Ovary (tissue), 9 donors: ENCODE measurements around the gene FILIP1L. TPM values are rescaled to one million over a fixed set of nuclear protein-coding genes. Genes with fewer than 3 reads are reported as not detected.

Experiments
- DNase-seq, 5 donors: peaks; one replicate each; pipeline ENCODE4 v3.0.0-alpha.2; 2019 to 2020
- H3K27ac ChIP-seq, 2 donors: fragments of 200-600 bp; one replicate each; pipeline versions ENCODE4 v1.5.1 to v1.8.0; 2019 to 2022
- H3K27me3 ChIP-seq: fragments of 200-600 bp; one replicate; pipeline ENCODE4 v1.8.0; 2022
- H3K36me3 ChIP-seq: fragments of 200-600 bp; sonication (generic); one replicate; pipeline ENCODE4 v1.5.1; 2019
- H3K4me1 ChIP-seq: one replicate; pipeline ENCODE4 v1.8.1; 2013; ENCODE audit warnings: mild to moderate bottlenecking, moderate library complexity; ENCODE audit not compliant: insufficient read depth
- H3K4me3 ChIP-seq: fragments of 200-600 bp; sonication (generic); one replicate; pipeline ENCODE4 v1.5.1; 2017
- H3K9me3 ChIP-seq, 2 donors: fragments of 200-600 bp in 1 of 2; sonication (generic) in 1 of 2; one replicate each; pipeline versions ENCODE4 v1.5.1 to v1.8.1; 2013 to 2019; ENCODE audit warnings: mild to moderate bottlenecking in 1 of 2, moderate library complexity in 1 of 2
- CTCF ChIP-seq, 3 donors: fragments of 450-650 bp in 2 of 3; fragments of 200-600 bp in 1 of 3; IDR thresholded peaks; one replicate each; pipeline versions ENCODE4 v1.5.1 to v1.8.0; 2016 to 2022; ENCODE audit warnings: antibody characterized with exemption in 3 of 3, mild to moderate bottlenecking in 1 of 3
- EP300 ChIP-seq: sonication (generic); formaldehyde crosslinking; IDR thresholded peaks from one replicate; pipeline ENCODE4 v1.6.1; 2017; ENCODE audit warnings: antibody characterized with exemption
- POLR2A ChIP-seq: fragments of 450-650 bp; IDR thresholded peaks from one replicate; pipeline ENCODE4 v1.6.1; 2017; ENCODE audit warnings: antibody characterized with exemption, mild to moderate bottlenecking, moderate library complexity
- WGBS, 3 donors: extraction: QIAGEN DNeasy Blood & Tissue Kit in 1 of 3; methylation state at CpG; one replicate each; pipeline versions ENCODE4 v1.1.5 to v1.1.7; 2013 to 2017; 5-methylcytosine and 5-hydroxymethylcytosine counted together
- intact Hi-C, 4 donors: fragments of 100-400 bp; cut with DNase I; formaldehyde crosslinking; loops; one replicate each; pipeline versions ENCODE4 v1.11.0 to v1.15.1; 2022 to 2023
- polyA plus RNA-seq, 2 donors: library from polyadenylated mRNA; stranded (reverse); fragments of 200-250 nt in 1 of 2; fragments of 350-450 nt in 1 of 2; fragmentation: Illumina TruSeq in 1 of 2; extraction: RNeasy Lipid Tissue Mini Kit (QIAGEN cat#74804) in 1 of 2; gene quantifications; one replicate each; pipeline ENCODE4 v1.2.3, GENCODE V29; 2013 to 2014
- total RNA-seq, 7 donors: library from RNA; depleted of rRNA in 2 of 7; stranded (reverse); fragments of >200 nt in 2 of 7; fragmentation: NEBNext Ultra II Directional in 3 of 7; extraction: Animal tissue kit (Norgen Biotek cat#: 25700) in 3 of 7; gene quantifications; one replicate each; pipeline versions ENCODE4 v1.1.0 to v1.2.4, GENCODE V29; 2016 to 2023
- donor health status: DM: no; HTN: no; CAD: no; lungs with moderate emphysema.
- donor health status: DM: no; HTN: no; CAD: no.
- donor health status: Bipolar disorder and iron deficiency.
- donor health status: DM: yes; HTN: yes; CAD: no.
- donor health status: DM: no; HTN: no; CAD: no.
- donor health status: DM: yes; HTN: yes; CAD: no.

The FILIP1L gene
- total and polyA plus RNA-seq, 9 donors = 23.7 to 174 (median 110) TPM

GRCh38 chr3:100104442-100104798 is 9.9 kb downstream of the FILIP1L start:
- WGBS, 3 donors = 62 to 81% (median 71%) methylated on average over 2 of the region's 2 CpGs
- H3K4me1 ChIP-seq = peaks cover 17% of the 10 kb centered on the region

GRCh38 chr3:100103558-100104441 is 10.5 kb downstream of the FILIP1L start:
- no peak overlapping the region for H3K4me3 ChIP-seq
- H3K36me3 ChIP-seq = no peaks in the 10 kb centered on the region
- H3K27me3 ChIP-seq = no peaks in the 10 kb centered on the region
- no peak overlapping the region for H3K27ac ChIP-seq
- intact Hi-C loops = no loop called here
- TF ChIP-seq CTCF (IDR thresholded peaks at IDR 0.05) = no peak
- no peak for TF ChIP-seq POLR2A
- no peak for TF ChIP-seq EP300
- WGBS, 3 donors = 36 to 65% (median 47%) methylated on average over 4 of the region's 4 CpGs
- H3K9me3 ChIP-seq = no peaks in the 10 kb centered on the region
- DNase-seq = no peak
- H3K4me1 ChIP-seq = peaks cover 17% of the 10 kb centered on the region

More at GRCh38 chr3:100104442-100104798, 9.9 kb downstream of the FILIP1L start:
- intact Hi-C loops = no loop called here
- TF ChIP-seq CTCF (IDR thresholded peaks at IDR 0.05) (no peak), POLR2A (no peak)
- Histone ChIP-seq H3K27me3 (no peaks in the 10 kb centered on the region), H3K27ac (no peak overlapping the region), H3K9me3 (no peaks in the 10 kb centered on the region), H3K4me3 (no peak overlapping the region), H3K36me3 (no peaks in the 10 kb centered on the region)
- no peak for DNase-seq

- Histone ChIP-seq H3K27me3 (no peaks in the 10 kb centered on the region), H3K4me1 (peaks cover 21% of the 10 kb centered on the region), H3K9me3 (no peaks in the 10 kb centered on the region), H3K27ac (no peak overlapping the region), H3K4me3 (no peak overlapping the region), H3K36me3 (no peaks in the 10 kb centered on the region)
- TF ChIP-seq POLR2A = no peak
- TF ChIP-seq EP300 = no peak
- TF ChIP-seq CTCF (IDR thresholded peaks at IDR 0.05) = no peak
- 85 to 96% (median 94%) methylated on average over 1 of the region's 1 CpG for WGBS, 3 donors
- intact Hi-C loops = no loop called here
- DNase-seq = no peak
These were observed 11.5 kb downstream of the FILIP1L start for GRCh38 chr3:100102757-100103156.

- no peaks in the 10 kb centered on the region for H3K36me3 ChIP-seq
- H3K4me3 ChIP-seq = no peak overlapping the region
- H3K27me3 ChIP-seq = no peaks in the 10 kb centered on the region
- WGBS, 3 donors = 53 to 76% (median 70%) methylated on average over 2 of the region's 2 CpGs
- DNase-seq = no peak
- H3K27ac ChIP-seq = no peak overlapping the region
- peaks cover 18% of the 10 kb centered on the region for H3K4me1 ChIP-seq
- intact Hi-C loops = no loop called here
- TF ChIP-seq POLR2A (no peak), EP300 (no peak), CTCF (IDR thresholded peaks at IDR 0.05) (no peak)
- no peaks in the 10 kb centered on the region for H3K9me3 ChIP-seq
These were observed 13.9 kb downstream of the FILIP1L start for GRCh38 chr3:100100425-100100824.
